ENCODE data around the gene CAMK2A. TPM values are rescaled to one million over a fixed set of nuclear protein-coding genes. Genes with fewer than 3 reads are reported as not detected.

CAMK2A gene
- total RNA-seq, 4 donors from 2014 or later = 0.32 to 0.82 TPM; not detected in 2

DNA sequence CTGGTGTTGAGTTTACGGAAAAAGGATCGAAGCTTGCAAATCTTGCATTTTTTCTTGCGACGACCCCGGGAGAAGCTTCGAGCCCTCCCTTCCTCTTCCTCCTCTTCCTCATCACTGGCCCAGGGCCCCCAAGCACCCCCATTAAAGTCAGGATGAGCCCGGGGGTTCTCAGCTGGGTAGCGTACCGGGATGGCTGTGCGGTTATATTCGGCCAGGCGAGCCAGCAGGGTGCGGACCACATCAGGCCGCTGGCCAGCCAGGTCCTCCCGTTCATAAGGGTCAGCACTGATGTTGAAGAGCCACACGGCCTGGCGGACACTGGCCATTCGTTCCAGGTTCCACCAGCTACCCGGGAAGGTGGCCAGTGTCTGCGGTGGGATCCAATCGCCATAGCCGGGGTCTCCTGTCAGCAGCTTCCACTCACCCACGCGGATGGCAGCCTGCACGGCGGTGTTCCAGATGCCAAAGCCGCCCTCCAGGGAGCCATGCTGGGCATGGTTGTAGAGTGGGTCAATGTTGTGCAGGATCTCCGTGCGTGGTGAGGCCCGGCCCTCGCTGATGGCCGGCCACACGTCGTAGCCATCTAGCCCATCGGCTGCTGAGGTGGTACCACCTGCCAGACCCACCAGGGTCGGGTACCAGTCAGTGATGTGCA, 7.8 kb upstream of the CAMK2A start:
- 90 to 94% methylated on average over 6 to 28 of the region's 36 CpGs for WGBS, 2 donors (ENCODE audit: low coverage in 1 of 2)
- peaks cover 0 to 21% (median 4%) of the 10 kb centered on the region in 4 donors for H3K4me1 ChIP-seq
- no peak overlapping the region for H3K27ac ChIP-seq
- H3K4me3 ChIP-seq = no peak overlapping the region
- DNase-seq = no peak
- no peak for TF ChIP-seq POLR2A (IDR thresholded peaks at IDR 0.05)
- TF ChIP-seq POLR2AphosphoS5 (IDR thresholded peaks at IDR 0.05) = no peak
- TF ChIP-seq EP300 (IDR thresholded peaks at IDR 0.05; ENCODE audit: low read depth) = no peak
- TF ChIP-seq CTCF (IDR thresholded peaks at IDR 0.05) = no peak
- in situ Hi-C loops (cut with MboI; ENCODE audit: low pct_ligation_motif_present in 1 of 4, low pct_unique_long_range_greater_than_20kb in 1 of 4, low sequenced_read_pairs in 3 of 4) (no loop called here), intact Hi-C loops (cut with DNase I; ENCODE audit: low total_unique reads) (no loop called here)
- peaks cover 19% of the 10 kb centered on the region for H3K27me3 ChIP-seq
- H3K9me3 ChIP-seq = no peaks in the 10 kb centered on the region
- no peaks in the 10 kb centered on the region for H3K36me3 ChIP-seq

DNA sequence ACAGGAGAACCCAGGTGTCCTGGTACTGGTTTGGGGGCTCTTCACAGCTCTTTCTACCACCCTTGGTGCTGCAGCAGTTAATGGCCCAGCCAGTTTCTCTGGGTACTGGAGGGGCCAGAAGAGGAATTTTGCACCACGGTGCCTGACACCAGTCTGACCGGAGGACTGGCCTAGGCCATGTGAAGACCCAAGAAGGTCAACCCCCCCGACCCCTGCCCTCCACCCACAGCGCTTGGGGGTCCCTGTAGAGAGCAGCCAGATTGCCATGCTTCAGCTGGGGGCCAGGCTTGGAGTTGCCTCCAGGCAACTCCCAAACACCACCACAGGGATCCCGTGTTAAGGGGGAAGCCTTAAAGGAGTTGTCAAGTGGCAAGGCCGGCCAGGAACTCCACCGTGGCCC, 6.9 kb upstream of the CAMK2A start:
- H3K27ac ChIP-seq = no peak overlapping the region
- no peaks in the 10 kb centered on the region for H3K36me3 ChIP-seq
- no peak overlapping the region for H3K4me3 ChIP-seq
- in situ Hi-C loops (cut with MboI; ENCODE audit: low pct_ligation_motif_present in 1 of 4, low pct_unique_long_range_greater_than_20kb in 1 of 4, low sequenced_read_pairs in 3 of 4) (no loop called here), intact Hi-C loops (cut with DNase I; ENCODE audit: low total_unique reads) (no loop called here)
- H3K4me1 ChIP-seq = peaks cover 0 to 14% (median 0%) of the 10 kb centered on the region in 4 donors
- no peak for TF ChIP-seq CTCF (IDR thresholded peaks at IDR 0.05)
- no peak for TF ChIP-seq EP300 (IDR thresholded peaks at IDR 0.05; ENCODE audit: low read depth)
- no peak for TF ChIP-seq POLR2A (IDR thresholded peaks at IDR 0.05)
- no peak for TF ChIP-seq POLR2AphosphoS5 (IDR thresholded peaks at IDR 0.05)
- DNase-seq = no peak
- peaks cover 10% of the 10 kb centered on the region for H3K27me3 ChIP-seq
- H3K9me3 ChIP-seq = no peaks in the 10 kb centered on the region
- 86% methylated on average over 7 of the region's 7 CpGs; no CpG with 5 or more reads in 1 of the 2 donors for WGBS, 2 donors (ENCODE audit: low coverage in 1 of 2)

GRCh38 chr5:150295741-150296486, 6.3 kb upstream of the CAMK2A start:
- Histone ChIP-seq H3K27ac (no peak overlapping the region), H3K36me3 (no peaks in the 10 kb centered on the region), H3K9me3 (no peaks in the 10 kb centered on the region), H3K4me1 (peaks cover 0 to 14% (median 0%) of the 10 kb centered on the region in 4 donors), H3K4me3 (no peak overlapping the region), H3K27me3 (peaks cover 5% of the 10 kb centered on the region)
- intact Hi-C loops (cut with DNase I; ENCODE audit: low total_unique reads) (no loop called here), in situ Hi-C loops (cut with MboI; ENCODE audit: low pct_ligation_motif_present in 1 of 4, low pct_unique_long_range_greater_than_20kb in 1 of 4, low sequenced_read_pairs in 3 of 4) (no loop called here)
- WGBS, 2 donors (ENCODE audit: low coverage in 1 of 2) = 90% methylated on average over 17 of the region's 17 CpGs; no CpG with 5 or more reads in 1 of the 2 donors
- no peak for DNase-seq
- TF ChIP-seq POLR2A (IDR thresholded peaks at IDR 0.05) = no peak
- TF ChIP-seq CTCF (IDR thresholded peaks at IDR 0.05) = no peak
- no peak for TF ChIP-seq EP300 (IDR thresholded peaks at IDR 0.05; ENCODE audit: low read depth)
- no peak for TF ChIP-seq POLR2AphosphoS5 (IDR thresholded peaks at IDR 0.05)

DNA sequence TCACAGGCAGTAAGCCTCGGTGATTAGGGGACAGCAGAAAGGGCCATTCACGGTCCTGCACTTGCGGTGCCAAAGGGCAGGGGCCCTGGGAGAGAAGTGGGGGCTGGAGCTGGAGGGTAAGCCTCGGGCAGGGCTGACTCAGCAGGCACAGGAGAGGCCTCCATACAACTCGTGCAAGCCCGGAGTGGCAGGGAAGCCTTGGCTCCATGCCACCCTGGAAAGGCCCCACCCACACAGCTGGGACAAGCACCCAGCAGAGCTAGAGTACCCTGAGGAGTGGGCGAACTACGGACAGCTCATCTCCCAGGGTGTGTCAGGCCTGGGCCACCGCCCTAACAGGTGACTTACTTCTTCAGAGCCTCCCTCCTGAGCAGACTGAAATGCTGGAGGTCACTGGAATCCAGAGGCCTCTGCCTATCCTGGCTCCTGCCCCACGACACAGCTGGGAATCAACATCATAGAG, 5.6 kb upstream of the CAMK2A start:
- TF ChIP-seq EP300 (IDR thresholded peaks at IDR 0.05; ENCODE audit: low read depth) (no peak), CTCF (IDR thresholded peaks at IDR 0.05) (no peak), POLR2A (IDR thresholded peaks at IDR 0.05) (no peak), POLR2AphosphoS5 (IDR thresholded peaks at IDR 0.05) (no peak)
- no peaks in the 10 kb centered on the region for H3K36me3 ChIP-seq
- in situ Hi-C loops (cut with MboI; ENCODE audit: low pct_ligation_motif_present in 1 of 4, low pct_unique_long_range_greater_than_20kb in 1 of 4, low sequenced_read_pairs in 3 of 4) = no loop called here
- no peak overlapping the region for H3K27ac ChIP-seq
- H3K4me3 ChIP-seq = no peak overlapping the region
- peaks cover 0 to 14% (median 0%) of the 10 kb centered on the region in 4 donors for H3K4me1 ChIP-seq
- H3K9me3 ChIP-seq = no peaks in the 10 kb centered on the region
- H3K27me3 ChIP-seq = no peaks in the 10 kb centered on the region
- intact Hi-C loops (cut with DNase I; ENCODE audit: low total_unique reads) = no loop called here
- 0 to 32% methylated on average over 1 to 10 of the region's 10 CpGs for WGBS, 2 donors (ENCODE audit: low coverage in 1 of 2)
- peak; percentile 48 for DNase-seq

Data from transverse colon (tissue), 4 donors.